Erythroblast (primary cell): ENCODE measurements around the gene ZNF827.

Experiments used
- GATA1 ChIP-seq: IDR thresholded peaks from 2 replicates; pipeline ENCODE4 v1.6.1; 2011; ENCODE audit warnings: low read depth, mild to moderate bottlenecking, control low read depth, low read length, moderate library complexity
- POLR2A ChIP-seq: IDR thresholded peaks from 2 replicates; pipeline ENCODE4 v1.6.1; 2011; ENCODE audit warnings: mild to moderate bottlenecking, low read length

- no peak for TF ChIP-seq POLR2A
- TF ChIP-seq GATA1: no peak
Measured at GRCh38 chr4:145954924-145955339, 16.3 kb upstream of the ZNF827 start.
